Measurements from ENCODE around the gene MPP2.

MPP2 gene

DNA sequence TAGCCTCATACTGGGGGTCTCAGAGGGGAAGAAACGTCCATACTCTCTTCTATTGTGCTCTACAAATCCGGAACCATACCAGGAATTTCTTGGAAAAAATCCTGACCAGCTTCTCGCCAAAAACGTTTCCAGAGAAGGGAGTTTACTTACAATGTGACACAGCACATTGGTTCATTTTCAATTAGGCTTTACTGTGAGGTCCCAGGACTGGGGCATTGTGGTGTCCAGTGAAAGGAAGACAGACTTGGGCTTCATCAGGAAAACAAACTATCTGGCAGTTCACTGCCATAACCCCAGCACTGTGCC is 14.7 kb downstream of the MPP2 start:
- TF ChIP-seq, protein P1, sequence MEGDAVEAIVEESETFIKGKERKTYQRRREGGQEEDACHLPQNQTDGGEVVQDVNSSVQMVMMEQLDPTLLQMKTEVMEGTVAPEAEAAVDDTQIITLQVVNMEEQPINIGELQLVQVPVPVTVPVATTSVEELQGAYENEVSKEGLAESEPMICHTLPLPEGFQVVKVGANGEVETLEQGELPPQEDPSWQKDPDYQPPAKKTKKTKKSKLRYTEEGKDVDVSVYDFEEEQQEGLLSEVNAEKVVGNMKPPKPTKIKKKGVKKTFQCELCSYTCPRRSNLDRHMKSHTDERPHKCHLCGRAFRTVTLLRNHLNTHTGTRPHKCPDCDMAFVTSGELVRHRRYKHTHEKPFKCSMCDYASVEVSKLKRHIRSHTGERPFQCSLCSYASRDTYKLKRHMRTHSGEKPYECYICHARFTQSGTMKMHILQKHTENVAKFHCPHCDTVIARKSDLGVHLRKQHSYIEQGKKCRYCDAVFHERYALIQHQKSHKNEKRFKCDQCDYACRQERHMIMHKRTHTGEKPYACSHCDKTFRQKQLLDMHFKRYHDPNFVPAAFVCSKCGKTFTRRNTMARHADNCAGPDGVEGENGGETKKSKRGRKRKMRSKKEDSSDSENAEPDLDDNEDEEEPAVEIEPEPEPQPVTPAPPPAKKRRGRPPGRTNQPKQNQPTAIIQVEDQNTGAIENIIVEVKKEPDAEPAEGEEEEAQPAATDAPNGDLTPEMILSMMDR (IDR thresholded peaks at IDR 0.05; ENCODE audit: insufficient read depth, low read depth, low read length, missing control alignments) = no peak
- DNase-seq (ENCODE audit: low read depth) = no peak
- no peak overlapping the region for H3K4me3 ChIP-seq (ENCODE audit: low read depth, low read length)

DNA sequence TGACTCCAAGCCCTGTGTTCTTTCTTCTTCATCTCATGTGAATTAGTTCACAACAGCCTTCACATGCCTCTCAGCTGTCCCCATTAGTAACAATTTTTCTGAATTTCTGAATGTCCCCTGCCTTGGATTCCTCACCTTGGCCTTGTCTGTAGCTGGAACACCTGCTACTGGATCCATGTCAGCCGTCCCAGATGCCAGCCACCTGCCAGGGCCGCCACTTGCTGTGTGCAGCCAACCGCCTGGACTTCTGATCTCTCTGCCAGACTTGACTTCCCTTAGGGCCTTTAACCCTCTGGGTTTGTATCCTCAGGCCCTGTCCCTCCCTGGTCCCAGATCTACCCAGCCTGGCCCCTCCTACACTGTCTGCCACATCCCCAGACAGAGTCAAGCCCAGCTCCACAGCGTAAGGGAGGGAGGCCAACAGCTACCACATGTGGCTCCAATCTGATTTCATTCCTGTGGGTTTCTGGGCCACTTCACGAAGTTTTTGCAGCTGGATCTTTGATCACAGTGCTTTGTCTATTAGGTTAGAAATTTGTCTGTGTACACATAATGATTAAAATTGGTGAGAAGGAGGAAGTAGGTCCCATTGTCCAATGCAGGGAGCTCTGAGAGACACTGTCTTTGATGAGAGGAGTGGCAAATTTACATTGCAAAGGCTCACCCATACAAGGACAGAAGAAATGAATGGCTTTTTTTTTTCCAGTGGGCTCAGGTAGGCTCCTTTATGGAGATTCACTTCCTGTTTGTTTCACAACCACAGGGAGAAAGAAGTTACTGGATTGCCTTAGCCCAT is 15.3 kb downstream of the MPP2 start:
- TF ChIP-seq, protein P1 (IDR thresholded peaks at IDR 0.05; ENCODE audit: insufficient read depth, low read depth, low read length, missing control alignments) = no peak
- H3K4me3 ChIP-seq (ENCODE audit: low read depth, low read length) = no peak overlapping the region
- DNase-seq (ENCODE audit: low read depth) = no peak

DNA sequence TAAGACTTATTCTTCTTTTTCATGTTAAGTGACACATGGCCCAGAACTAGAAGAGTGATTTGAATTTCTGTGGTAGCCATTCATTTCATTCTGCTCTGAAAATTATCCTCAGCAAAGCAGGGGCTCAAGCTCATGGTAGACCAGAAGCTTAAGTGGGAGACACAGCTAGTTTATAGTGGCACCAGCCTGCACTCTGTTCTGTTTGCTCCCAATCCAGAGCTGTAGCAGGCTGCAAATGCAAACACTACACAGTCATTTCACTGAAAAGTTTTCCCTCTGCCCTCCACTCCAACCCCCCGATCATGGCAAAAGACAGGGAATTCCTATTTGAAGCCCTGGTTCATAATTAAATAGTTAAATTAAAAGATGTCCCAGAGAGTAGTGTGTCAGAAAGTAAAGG is 17.1 kb downstream of the MPP2 start:
- no peak overlapping the region for H3K4me3 ChIP-seq (ENCODE audit: low read depth, low read length)
- DNase-seq (ENCODE audit: low read depth) = no peak
- TF ChIP-seq, protein P1 (IDR thresholded peaks at IDR 0.05; ENCODE audit: insufficient read depth, low read depth, low read length, missing control alignments) = no peak

DNA sequence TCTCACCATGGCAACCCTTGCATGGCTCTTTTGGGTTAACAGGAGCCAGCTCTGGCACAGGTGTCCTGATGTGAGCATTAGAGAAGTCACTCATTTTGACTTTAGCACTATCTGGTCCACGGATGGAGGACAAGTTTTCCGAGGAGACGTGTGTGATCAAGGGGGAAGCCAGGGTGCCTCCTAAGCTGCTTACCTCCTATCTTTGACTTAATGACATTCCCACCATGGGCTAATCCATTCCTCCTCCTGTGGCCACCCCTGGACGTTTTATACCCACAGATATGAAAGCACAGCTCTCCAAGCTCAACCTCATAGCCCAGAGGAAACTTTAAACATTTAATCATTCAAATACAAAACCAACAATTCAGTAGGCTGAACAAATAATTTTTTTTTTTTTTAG is 18.8 kb downstream of the MPP2 start:
- TF ChIP-seq, protein P1 (IDR thresholded peaks at IDR 0.05; ENCODE audit: insufficient read depth, low read depth, low read length, missing control alignments) = no peak
- DNase-seq (ENCODE audit: low read depth) = no peak
- no peak overlapping the region for H3K4me3 ChIP-seq (ENCODE audit: low read depth, low read length)

DNA sequence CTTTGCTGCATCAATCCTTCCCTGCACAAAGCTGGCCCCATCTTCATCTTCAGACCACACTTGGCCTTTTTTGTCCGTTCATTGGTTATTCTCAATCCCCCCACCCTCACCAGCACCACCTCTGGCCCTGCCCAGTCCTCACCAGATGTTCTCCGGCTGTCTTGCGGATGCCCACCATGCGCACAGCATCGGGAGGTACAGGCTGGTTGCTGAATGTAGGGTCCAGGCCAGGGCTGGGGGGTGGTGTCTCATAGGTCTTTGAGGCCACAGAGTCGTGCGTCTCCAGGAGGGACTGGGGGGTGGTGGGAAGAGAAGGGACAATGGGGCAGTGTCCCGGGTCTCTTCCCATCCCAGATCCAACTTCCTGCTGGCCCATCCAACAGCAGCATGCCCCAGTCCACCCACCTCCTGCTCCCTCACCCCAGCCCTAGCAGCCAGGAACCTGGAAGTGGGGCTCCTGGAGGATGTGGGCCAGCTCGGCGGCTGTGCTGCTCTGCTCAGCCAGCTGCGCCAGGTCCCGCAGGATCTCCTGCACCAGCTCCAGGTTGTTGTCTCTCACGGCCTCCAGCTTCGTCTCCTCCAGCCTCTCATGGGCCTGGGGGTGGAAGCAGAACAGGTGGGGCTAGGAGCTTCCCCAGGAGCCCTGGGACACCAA is 24.4 kb downstream of the MPP2 start:
- DNase-seq (ENCODE audit: low read depth) = no peak
- TF ChIP-seq, protein P1 (IDR thresholded peaks at IDR 0.05; ENCODE audit: insufficient read depth, low read depth, low read length, missing control alignments) = no peak
- H3K4me3 ChIP-seq (ENCODE audit: low read depth, low read length) = no peak overlapping the region

DNA sequence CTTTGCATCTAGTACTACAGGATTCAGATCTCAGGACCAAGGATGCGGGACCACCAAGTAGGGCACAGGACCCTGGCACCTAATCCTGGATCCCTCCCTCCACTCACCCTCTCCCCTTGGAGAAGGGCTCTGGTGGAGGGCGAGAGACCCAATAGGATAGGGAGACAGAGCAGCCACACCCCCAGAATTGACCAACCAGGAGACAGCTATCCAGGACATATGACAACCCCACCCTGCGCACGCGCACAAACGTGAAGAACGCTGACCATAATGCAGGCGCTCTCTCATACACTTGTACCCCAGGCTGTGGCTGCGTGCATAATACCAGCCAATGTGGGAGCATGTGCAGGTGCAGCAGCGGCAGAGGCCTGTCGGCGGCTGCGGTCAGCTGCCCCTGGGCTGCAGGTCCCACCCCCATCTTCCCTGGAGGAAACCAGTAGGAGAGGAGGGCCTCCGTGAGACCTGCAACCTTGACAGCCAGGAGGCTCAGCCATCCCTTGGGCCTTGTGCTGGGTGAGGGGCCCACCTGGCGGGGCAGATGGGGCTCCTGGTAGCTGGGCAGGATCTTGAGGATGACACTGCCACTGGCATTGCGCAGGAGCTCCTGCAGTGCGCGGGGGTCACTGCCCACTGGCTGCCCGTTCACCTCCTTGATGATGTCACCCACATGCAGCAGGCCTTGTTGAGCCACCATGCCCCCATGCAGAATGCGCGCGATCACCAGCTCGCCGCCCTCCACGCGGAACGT is 25.4 kb downstream of the MPP2 start:
- TF ChIP-seq, protein P1 (IDR thresholded peaks at IDR 0.05; ENCODE audit: insufficient read depth, low read depth, low read length, missing control alignments) = no peak
- no peak for DNase-seq (ENCODE audit: low read depth)
- no peak overlapping the region for H3K4me3 ChIP-seq (ENCODE audit: low read depth, low read length)
